H9 (cell line): ENCODE data around the gene UVSSA. TPM values are rescaled to one million over a fixed set of nuclear protein-coding genes. Genes with fewer than 3 reads are reported as not detected.

Experiments used
- DNase-seq: peaks from one replicate; pipeline ENCODE4 v3.0.0-alpha.2; 2017
- H2AFZ ChIP-seq: one replicate; pipeline ENCODE4 v1.6.1; 2013; ENCODE audit warnings: mild to moderate bottlenecking, low read length, control low read depth, moderate library complexity
- H2AK5ac ChIP-seq: 2 replicates; pipeline ENCODE4 v1.6.1; 2013; ENCODE audit warnings: low read length, control low read depth, mixed read lengths; ENCODE audit not compliant: insufficient read length
- H2BK120ac ChIP-seq: one replicate; pipeline ENCODE4 v1.6.1; 2013; ENCODE audit warnings: low read depth, mild to moderate bottlenecking, low read length, control low read depth, inconsistent platforms; ENCODE audit not compliant: poor library complexity, severe bottlenecking
- H2BK12ac ChIP-seq: 2 replicates; pipeline ENCODE4 v1.6.1; 2013; ENCODE audit warnings: low read length, control low read depth, mixed read lengths, low read depth; ENCODE audit not compliant: insufficient read length
- H2BK15ac ChIP-seq: 2 replicates; pipeline ENCODE4 v1.6.1; 2013; ENCODE audit warnings: low read depth, low read length, control low read depth
- H2BK20ac ChIP-seq: one replicate; pipeline ENCODE4 v1.6.1; 2013; ENCODE audit warnings: low read depth, mild to moderate bottlenecking, low read length, control low read depth, inconsistent platforms; ENCODE audit not compliant: poor library complexity, severe bottlenecking
- H2BK5ac ChIP-seq: 2 replicates; pipeline ENCODE4 v1.6.1; 2013; ENCODE audit warnings: low read length, control low read depth, mixed read lengths; ENCODE audit not compliant: insufficient read length
- H3K14ac ChIP-seq: 2 replicates; pipeline ENCODE4 v1.6.1; 2013; ENCODE audit warnings: low read length, control low read depth; ENCODE audit not compliant: insufficient read depth
- H3K18ac ChIP-seq: 2 replicates; pipeline ENCODE4 v1.6.1; 2013; ENCODE audit warnings: low read depth, mild to moderate bottlenecking, mixed read lengths, low read length, control low read depth; ENCODE audit not compliant: insufficient read length
- H3K23ac ChIP-seq: 2 replicates; pipeline ENCODE4 v1.6.1; 2013; ENCODE audit warnings: low read length, control low read depth, mixed read lengths, low read depth; ENCODE audit not compliant: insufficient read length
- H3K23me2 ChIP-seq: 2 replicates; pipeline ENCODE4 v1.6.1; 2013; ENCODE audit warnings: low read depth, mild to moderate bottlenecking, mixed read lengths, low read length, control low read depth; ENCODE audit not compliant: insufficient read length, poor library complexity, severe bottlenecking
- H3K27ac ChIP-seq: 2 replicates; pipeline ENCODE4 v1.5.1; 2013; ENCODE audit warnings: low read length, control low read depth, mixed read lengths, low read depth; ENCODE audit not compliant: insufficient read length
- H3K27me3 ChIP-seq: 2 replicates; pipeline ENCODE4 v1.6.1; 2013; ENCODE audit warnings: low read length, control low read depth, inconsistent platforms; ENCODE audit not compliant: insufficient read depth
- H3K4ac ChIP-seq: 2 replicates; pipeline ENCODE4 v1.6.1; 2013; ENCODE audit warnings: low read depth, mild to moderate bottlenecking, control low read depth, inconsistent platforms, low read length, moderate library complexity
- H3K4me1 ChIP-seq: 2 replicates; pipeline ENCODE4 v1.6.1; 2013; ENCODE audit warnings: low read length, control low read depth, inconsistent platforms; ENCODE audit not compliant: insufficient read depth
- H3K4me2 ChIP-seq: 2 replicates; pipeline ENCODE4 v1.6.1; 2013; ENCODE audit warnings: low read length, control low read depth, mixed read lengths; ENCODE audit not compliant: insufficient read length, insufficient read depth
- H3K56ac ChIP-seq: 2 replicates; pipeline ENCODE4 v1.6.1; 2013; ENCODE audit warnings: low read depth, mild to moderate bottlenecking, mixed read lengths, low read length, control low read depth; ENCODE audit not compliant: insufficient read length
- H3K79me1 ChIP-seq: 2 replicates; pipeline ENCODE4 v1.6.1; 2013; ENCODE audit warnings: low read depth, mild to moderate bottlenecking, moderate library complexity, low read length, control low read depth, inconsistent platforms; ENCODE audit not compliant: insufficient read depth, poor library complexity, severe bottlenecking
- H3K79me2 ChIP-seq: 2 replicates; pipeline ENCODE4 v1.6.1; 2013; ENCODE audit warnings: low read length, control low read depth, inconsistent platforms; ENCODE audit not compliant: insufficient read depth
- H3K9ac ChIP-seq: 2 replicates; pipeline ENCODE4 v1.6.1; 2013; ENCODE audit warnings: low read length, control low read depth, mixed read lengths; ENCODE audit not compliant: insufficient read length; ENCODE audit errors: extremely low read depth
- H3K9me3 ChIP-seq: one replicate; pipeline ENCODE4 v1.6.1; 2013; ENCODE audit warnings: low read depth, low read length, inconsistent platforms; ENCODE audit not compliant: control insufficient read depth
- H3T11ph ChIP-seq: one replicate; pipeline ENCODE4 v1.6.1; 2013; ENCODE audit warnings: mild to moderate bottlenecking, low read length, control low read depth, inconsistent platforms
- H4K20me1 ChIP-seq: one replicate; pipeline ENCODE4 v1.6.1; 2013; ENCODE audit not compliant: control insufficient read depth, insufficient read length, insufficient read depth
- H4K5ac ChIP-seq: 2 replicates; pipeline ENCODE4 v1.6.1; 2013; ENCODE audit warnings: low read depth, mild to moderate bottlenecking, mixed read lengths, low read length, control low read depth; ENCODE audit not compliant: insufficient read length
- H4K8ac ChIP-seq: replicated peaks from 2 replicates; pipeline ENCODE4 v1.6.1; 2013; ENCODE audit warnings: low read length, control low read depth, mixed read lengths, low read depth; ENCODE audit not compliant: insufficient read length
- H4K91ac ChIP-seq: 2 replicates; pipeline ENCODE4 v1.6.1; 2013; ENCODE audit warnings: low read depth, mild to moderate bottlenecking, moderate library complexity, mixed read lengths, low read length, control low read depth; ENCODE audit not compliant: insufficient read length
- H3K27ac Mint-ChIP-seq, 3 experiments: 2 replicates in 2 of 3; 3 replicates in 1 of 3; pipeline ENCODE4 v1.8.0; 2020 to 2021; ENCODE audit warnings: mixed read lengths in 3 of 3, mild to moderate bottlenecking in 1 of 3, moderate library complexity in 1 of 3
- H3K27me3 Mint-ChIP-seq: 2 replicates; pipeline ENCODE4 v1.8.0; 2021; ENCODE audit warnings: low read depth, mild to moderate bottlenecking, moderate library complexity, mixed read lengths
- H3K36me3 Mint-ChIP-seq, 3 experiments: 2 replicates in 2 of 3; 3 replicates in 1 of 3; pipeline ENCODE4 v1.8.0; 2020 to 2021; ENCODE audit warnings: low read depth in 3 of 3, mixed read lengths in 3 of 3; ENCODE audit not compliant: insufficient read depth in 1 of 3
- H3K4me1 Mint-ChIP-seq, 2 experiments: 2 replicates each; pipeline ENCODE4 v1.8.0; 2020; ENCODE audit warnings: mixed read lengths in 2 of 2
- H3K4me3 Mint-ChIP-seq, 2 experiments: 2 replicates in 1 of 2; 3 replicates in 1 of 2; pipeline ENCODE4 v1.8.0; 2020 to 2021; ENCODE audit warnings: mild to moderate bottlenecking in 2 of 2, mixed read lengths in 2 of 2, moderate library complexity in 1 of 2
- H3K9me3 Mint-ChIP-seq, 2 experiments: 2 replicates in 1 of 2; 3 replicates in 1 of 2; pipeline ENCODE4 v1.8.0; 2020; ENCODE audit warnings: mild to moderate bottlenecking in 2 of 2, mixed read lengths in 2 of 2, moderate library complexity in 1 of 2
- WGBS: extraction: QIAGEN DNeasy Blood & Tissue Kit; methylation state at CpG from one replicate; pipeline ENCODE4 v1.1.7; 2013; ENCODE audit warnings: missing lambda C conversion rate, low lambda C conversion rate, mixed read lengths; ENCODE audit not compliant: insufficient read length; ENCODE audit errors: extremely low coverage; 5-methylcytosine and 5-hydroxymethylcytosine counted together
- total RNA-seq: library from RNA; stranded (reverse); gene quantifications from 2 replicates; pipeline ENCODE4 v1.2.1, GENCODE V29; 2021
- TF ChIP-seq, protein P1 (sequence below): fragments of 200-600 bp; sonication (generic); conservative IDR thresholded peaks from 3 replicates; pipeline ENCODE4 v1.8.0; 2021; ENCODE audit warnings: antibody characterized with exemption, mild to moderate bottlenecking

The UVSSA gene
- total RNA-seq, 1 experiment from 2014 or later: 15.9 TPM

DNA sequence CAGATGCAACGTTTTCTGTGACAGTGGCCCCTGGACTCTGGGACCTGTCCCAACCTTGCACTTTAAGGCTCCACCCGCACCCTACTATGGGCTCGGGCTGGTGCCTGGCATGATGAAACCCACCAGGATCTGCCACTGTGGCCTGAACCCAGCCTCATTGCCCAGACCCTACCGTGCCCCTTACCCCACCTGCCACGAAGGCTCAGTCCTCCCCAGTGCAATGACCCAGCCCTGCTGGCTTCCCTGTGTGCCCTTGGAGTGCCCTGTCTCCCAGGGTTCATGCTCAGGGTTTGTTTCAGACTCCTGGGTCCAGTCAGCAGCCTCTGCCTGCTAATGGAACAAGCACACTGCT is 3.1 kb downstream of the UVSSA start:
- no CpG with 5 or more reads among the region's 5 CpGs for WGBS
- TF ChIP-seq, protein P1, sequence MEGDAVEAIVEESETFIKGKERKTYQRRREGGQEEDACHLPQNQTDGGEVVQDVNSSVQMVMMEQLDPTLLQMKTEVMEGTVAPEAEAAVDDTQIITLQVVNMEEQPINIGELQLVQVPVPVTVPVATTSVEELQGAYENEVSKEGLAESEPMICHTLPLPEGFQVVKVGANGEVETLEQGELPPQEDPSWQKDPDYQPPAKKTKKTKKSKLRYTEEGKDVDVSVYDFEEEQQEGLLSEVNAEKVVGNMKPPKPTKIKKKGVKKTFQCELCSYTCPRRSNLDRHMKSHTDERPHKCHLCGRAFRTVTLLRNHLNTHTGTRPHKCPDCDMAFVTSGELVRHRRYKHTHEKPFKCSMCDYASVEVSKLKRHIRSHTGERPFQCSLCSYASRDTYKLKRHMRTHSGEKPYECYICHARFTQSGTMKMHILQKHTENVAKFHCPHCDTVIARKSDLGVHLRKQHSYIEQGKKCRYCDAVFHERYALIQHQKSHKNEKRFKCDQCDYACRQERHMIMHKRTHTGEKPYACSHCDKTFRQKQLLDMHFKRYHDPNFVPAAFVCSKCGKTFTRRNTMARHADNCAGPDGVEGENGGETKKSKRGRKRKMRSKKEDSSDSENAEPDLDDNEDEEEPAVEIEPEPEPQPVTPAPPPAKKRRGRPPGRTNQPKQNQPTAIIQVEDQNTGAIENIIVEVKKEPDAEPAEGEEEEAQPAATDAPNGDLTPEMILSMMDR: no peak
- no peaks in the 10 kb centered on the region for H3K79me2 ChIP-seq
- no peak overlapping the region for H2BK120ac ChIP-seq
- H3K9me3 ChIP-seq: no peaks in the 10 kb centered on the region
- Mint-ChIP-seq H3K9me3 (no peaks in the 10 kb centered on the region; a peak in 1 of 5 replicates), H3K27ac (no peak overlapping the region; a peak in 2 of 7 replicates), H3K4me3 (no peak overlapping the region; a peak in 2 of 5 replicates), H3K4me1 (peaks cover 17 to 21% of the 10 kb centered on the region in 2 experiments), H3K27me3 (no peaks in the 10 kb centered on the region), H3K36me3 (peaks cover 13 to 35% (median 22%) of the 10 kb centered on the region in 3 experiments)
- no peaks in the 10 kb centered on the region; the same call in 1 of the 2 replicates for H3K4me1 ChIP-seq
- peaks cover 11% of the 10 kb centered on the region for H3K23me2 ChIP-seq
- no peak overlapping the region for H3K4me2 ChIP-seq
- H3K14ac ChIP-seq: no peak overlapping the region
- H4K91ac ChIP-seq: no peak overlapping the region
- H4K8ac ChIP-seq: no peak overlapping the region
- H2AFZ ChIP-seq: no peak overlapping the region
- no peak overlapping the region for H3K9ac ChIP-seq
- no peak overlapping the region for H3K23ac ChIP-seq
- H4K20me1 ChIP-seq: no peaks in the 10 kb centered on the region
- no peak overlapping the region for H4K5ac ChIP-seq
- H2BK5ac ChIP-seq: no peak overlapping the region
- H3K56ac ChIP-seq: no peak overlapping the region
- H2BK12ac ChIP-seq: no peak overlapping the region
- H2AK5ac ChIP-seq: no peak overlapping the region
- H2BK20ac ChIP-seq: no peak overlapping the region
- no peaks in the 10 kb centered on the region for H3K79me1 ChIP-seq
- H3K27me3 ChIP-seq: no peaks in the 10 kb centered on the region
- H3K18ac ChIP-seq: no peak overlapping the region
- H2BK15ac ChIP-seq: no peak overlapping the region
- no peak for DNase-seq
- no peak overlapping the region for H3T11ph ChIP-seq
- H3K4ac ChIP-seq: no peak overlapping the region
- H3K27ac ChIP-seq: no peak overlapping the region
